Measurements from ENCODE around the gene COL5A1. TPM values are rescaled to one million over a fixed set of nuclear protein-coding genes. Genes with fewer than 3 reads are reported as not detected.

Gene COL5A1
- total RNA-seq, 4 donors from 2014 or later = 4.8 to 16.5 (median 9.4) TPM

- no peaks in the 10 kb centered on the region for H3K27me3 ChIP-seq
- no peaks in the 10 kb centered on the region for H3K9me3 ChIP-seq
- H3K27ac ChIP-seq = no peak overlapping the region
- 87 to 88% methylated on average over 8 to 11 of the region's 11 CpGs for WGBS, 2 donors
- no peak for TF ChIP-seq POLR2A (IDR thresholded peaks at IDR 0.05)
- no peak for TF ChIP-seq CTCF (IDR thresholded peaks at IDR 0.05)
- no peak overlapping the region for H3K4me3 ChIP-seq (replicated peaks in 1 of 3)
- intact Hi-C loops (cut with DNase I) = no loop called here
- no peak for DNase-seq
- no peaks in the 10 kb centered on the region for H3K4me1 ChIP-seq
- H3K36me3 ChIP-seq = no peaks in the 10 kb centered on the region
Observed at GRCh38 chr9:134833294-134833880, 191.8 kb downstream of the COL5A1 start.

GRCh38 chr9:134834217-134834956 is 192.8 kb downstream of the COL5A1 start:
- no peak for DNase-seq
- Histone ChIP-seq H3K36me3 (no peaks in the 10 kb centered on the region), H3K27me3 (no peaks in the 10 kb centered on the region), H3K27ac (no peak overlapping the region), H3K9me3 (no peaks in the 10 kb centered on the region), H3K4me3 (replicated peaks in 1 of 3) (no peak overlapping the region), H3K4me1 (no peaks in the 10 kb centered on the region)
- intact Hi-C loops (cut with DNase I) = no loop called here
- 94 to 95% methylated on average over 19 to 20 of the region's 20 CpGs for WGBS, 2 donors
- no peak for TF ChIP-seq POLR2A (IDR thresholded peaks at IDR 0.05)
- TF ChIP-seq CTCF (IDR thresholded peaks at IDR 0.05) = no peak

- no peak for DNase-seq
- TF ChIP-seq CTCF (IDR thresholded peaks at IDR 0.05) = no peak
- H3K36me3 ChIP-seq = no peaks in the 10 kb centered on the region
- H3K27ac ChIP-seq = no peak overlapping the region
- H3K9me3 ChIP-seq = no peaks in the 10 kb centered on the region
- H3K4me3 ChIP-seq (replicated peaks in 1 of 3) = no peak overlapping the region
- H3K27me3 ChIP-seq = no peaks in the 10 kb centered on the region
- H3K4me1 ChIP-seq = no peaks in the 10 kb centered on the region
- WGBS, 2 donors = 91 to 94% methylated on average over 23 to 25 of the region's 25 CpGs
- intact Hi-C loops (cut with DNase I) = no loop called here
Observed at GRCh38 chr9:134834957-134835419, 193.4 kb downstream of the COL5A1 start.

GRCh38 chr9:134835448-134835847 is 193.8 kb downstream of the COL5A1 start:
- Histone ChIP-seq H3K27me3 (no peaks in the 10 kb centered on the region), H3K36me3 (no peaks in the 10 kb centered on the region), H3K4me1 (no peaks in the 10 kb centered on the region), H3K27ac (no peak overlapping the region), H3K9me3 (no peaks in the 10 kb centered on the region), H3K4me3 (replicated peaks in 1 of 3) (no peak overlapping the region)
- intact Hi-C loops (cut with DNase I) = no loop called here
- 86 to 89% methylated on average over 7 to 15 of the region's 16 CpGs for WGBS, 2 donors
- TF ChIP-seq POLR2A (IDR thresholded peaks at IDR 0.05) = no peak
- no peak for DNase-seq

DNA sequence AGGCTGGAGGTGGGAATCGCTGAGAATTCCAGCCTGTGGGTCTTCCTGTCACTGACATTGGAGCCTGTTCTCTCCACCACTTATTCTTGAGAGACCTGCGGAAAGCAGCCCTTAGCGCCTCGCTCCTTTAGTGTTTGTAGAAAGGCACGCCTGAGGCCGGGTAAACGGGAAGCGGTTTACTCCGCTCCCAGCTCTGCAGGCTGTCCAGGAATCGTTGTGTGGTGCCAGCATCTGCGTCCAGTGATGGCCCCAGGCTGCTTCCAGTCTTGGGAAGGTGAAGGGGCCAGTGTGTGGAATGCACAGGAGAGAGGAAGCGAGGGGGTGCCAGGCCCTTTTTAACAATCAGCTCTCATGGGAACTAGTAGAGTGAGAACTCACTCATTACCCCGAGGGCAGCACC is 194.4 kb downstream of the COL5A1 start:
- Histone ChIP-seq H3K27ac (no peak overlapping the region), H3K9me3 (no peaks in the 10 kb centered on the region), H3K27me3 (no peaks in the 10 kb centered on the region), H3K4me1 (no peaks in the 10 kb centered on the region), H3K4me3 (replicated peaks in 1 of 3) (no peak overlapping the region), H3K36me3 (no peaks in the 10 kb centered on the region)
- WGBS, 2 donors = 79 to 94% methylated on average over 11 to 13 of the region's 13 CpGs
- TF ChIP-seq POLR2A (IDR thresholded peaks at IDR 0.05) (no peak), CTCF (IDR thresholded peaks at IDR 0.05) (no peak)
- no peak for DNase-seq
- intact Hi-C loops (cut with DNase I) = no loop called here
